Stimulated activated naive CD8-positive, alpha-beta T cell treated with anti-CD3 and anti-CD28 coated beads, Interleukin-15, Interleukin-2, amounts not matched to agents 100 ng/mL and 50 ng/mL, for 24 hours (primary cell): ENCODE data around the gene TRUB2.

Experiments used
- H3K27ac Mint-ChIP-seq: one replicate; pipeline ENCODE4 v1.8.0; 2021; ENCODE audit warnings: mild to moderate bottlenecking, mixed read lengths
- H3K27me3 Mint-ChIP-seq: one replicate; pipeline ENCODE4 v1.8.0; 2021; ENCODE audit warnings: mixed read lengths
- H3K36me3 Mint-ChIP-seq: one replicate; pipeline ENCODE4 v1.8.0; 2021; ENCODE audit warnings: low read depth, mixed read lengths
- H3K4me1 Mint-ChIP-seq: one replicate; pipeline ENCODE4 v1.8.0; 2021; ENCODE audit warnings: low read depth, mixed read lengths
- H3K4me3 Mint-ChIP-seq: one replicate; pipeline ENCODE4 v1.8.0; 2021; ENCODE audit warnings: mild to moderate bottlenecking, mixed read lengths
- H3K9me3 Mint-ChIP-seq: one replicate; pipeline ENCODE4 v1.8.0; 2021; ENCODE audit warnings: mixed read lengths

The TRUB2 gene, protein sequence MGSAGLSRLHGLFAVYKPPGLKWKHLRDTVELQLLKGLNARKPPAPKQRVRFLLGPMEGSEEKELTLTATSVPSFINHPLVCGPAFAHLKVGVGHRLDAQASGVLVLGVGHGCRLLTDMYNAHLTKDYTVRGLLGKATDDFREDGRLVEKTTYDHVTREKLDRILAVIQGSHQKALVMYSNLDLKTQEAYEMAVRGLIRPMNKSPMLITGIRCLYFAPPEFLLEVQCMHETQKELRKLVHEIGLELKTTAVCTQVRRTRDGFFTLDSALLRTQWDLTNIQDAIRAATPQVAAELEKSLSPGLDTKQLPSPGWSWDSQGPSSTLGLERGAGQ

DNA sequence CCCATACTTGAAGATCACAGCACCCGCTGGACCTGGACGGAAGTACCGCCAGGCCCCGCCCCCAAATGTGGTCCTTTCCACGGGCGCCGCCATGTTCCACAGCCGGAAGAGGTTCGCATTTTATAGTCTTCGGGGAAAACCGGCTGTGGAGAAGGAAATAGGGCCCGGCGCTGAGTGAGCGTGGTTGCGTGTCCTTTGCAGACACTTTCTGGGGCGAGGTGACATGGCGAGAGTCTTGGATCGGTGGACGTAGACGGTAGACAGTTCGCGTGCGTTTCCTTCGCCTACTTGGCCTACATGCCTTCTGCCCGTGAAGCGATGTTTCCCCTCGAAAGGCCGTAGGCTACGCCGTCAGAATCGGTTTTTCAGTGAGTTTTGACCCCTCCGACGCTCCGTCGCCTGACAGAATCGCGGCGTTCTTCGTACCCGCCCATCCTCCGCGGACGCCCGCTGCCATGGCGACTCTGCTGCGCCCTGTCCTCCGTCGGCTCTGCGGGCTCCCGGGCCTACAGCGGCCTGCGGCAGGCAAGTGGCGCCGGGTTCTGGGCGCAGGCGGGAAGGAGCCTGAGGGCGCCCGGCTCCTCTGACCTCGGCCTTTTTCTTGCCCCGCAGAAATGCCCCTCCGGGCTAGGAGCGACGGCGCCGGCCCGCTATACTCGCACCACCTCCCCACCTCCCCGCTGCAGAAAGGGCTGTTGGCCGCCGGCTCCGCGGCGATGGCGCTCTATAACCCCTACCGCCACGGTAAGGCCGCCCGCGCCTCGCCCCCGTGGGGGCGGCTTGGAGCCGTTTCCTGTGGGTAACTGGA lies at the start of gene TRUB2, which contains the start of gene COQ4:
TRUB2 (minus strand) TSS at position 44 of the 808 bp plus-strand sequence; CDS start at position 5, 39 bp downstream.
COQ4 (plus strand) TSS at position 436 of the 808 bp plus-strand sequence; CDS start at position 456, 20 bp downstream.
- H3K36me3 Mint-ChIP-seq = peaks cover 19% of the 10 kb centered on the region
- H3K27ac Mint-ChIP-seq = peak within 1 kb of the TSS; percentile 98
- H3K27me3 Mint-ChIP-seq = no peaks in the 10 kb centered on the region
- H3K4me1 Mint-ChIP-seq = peaks cover 24% of the 10 kb centered on the region
- H3K4me3 Mint-ChIP-seq = peak within 1 kb of the TSS; percentile 93
- H3K9me3 Mint-ChIP-seq = no peaks in the 10 kb centered on the region

DNA sequence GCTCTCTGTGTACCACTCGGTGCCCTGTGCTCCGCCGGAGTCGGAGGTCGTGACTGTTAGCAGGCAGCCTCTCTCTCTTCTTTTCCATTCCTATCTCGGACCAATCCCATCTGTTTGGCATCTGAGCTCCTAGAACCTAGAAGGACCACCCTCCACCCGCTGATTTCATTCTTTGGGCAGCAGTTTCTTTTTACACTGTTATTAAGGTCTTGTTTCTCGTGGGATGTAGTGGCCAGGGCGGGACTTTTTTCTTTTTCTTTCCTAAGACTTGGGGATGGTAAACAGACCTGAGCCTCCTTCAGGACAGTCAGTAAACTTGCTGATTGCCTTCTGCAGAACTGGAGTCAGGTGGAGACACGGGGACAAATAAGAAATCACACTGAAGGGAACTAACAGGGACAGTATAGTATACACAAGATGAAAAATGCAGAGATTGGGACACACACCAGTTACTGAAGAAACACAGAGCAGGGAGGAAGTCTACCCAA lies 49.4 kb upstream of the TRUB2 start:
- peaks cover 30% of the 10 kb centered on the region for H3K4me1 Mint-ChIP-seq
- peaks cover 26% of the 10 kb centered on the region for H3K36me3 Mint-ChIP-seq
- H3K27ac Mint-ChIP-seq = peak overlapping the region; percentile 95
- H3K4me3 Mint-ChIP-seq = peak overlapping the region; percentile 98
- H3K9me3 Mint-ChIP-seq = no peaks in the 10 kb centered on the region
- no peaks in the 10 kb centered on the region for H3K27me3 Mint-ChIP-seq

- H3K27me3 Mint-ChIP-seq = no peaks in the 10 kb centered on the region
- H3K4me1 Mint-ChIP-seq = peaks cover 30% of the 10 kb centered on the region
- peak within 1 kb of the TSS; percentile 98 for H3K4me3 Mint-ChIP-seq
- no peaks in the 10 kb centered on the region for H3K9me3 Mint-ChIP-seq
- peak within 1 kb of the TSS; percentile 95 for H3K27ac Mint-ChIP-seq
- H3K36me3 Mint-ChIP-seq = peaks cover 26% of the 10 kb centered on the region
Measured at GRCh38 chr9:128370752-128371629, 48.7 kb upstream of the TRUB2 start, which contains the start of gene URM1. Gene URM1 (plus strand): TSS chr9:128371374. CDS start chr9:128371381, 7 bp downstream.

DNA sequence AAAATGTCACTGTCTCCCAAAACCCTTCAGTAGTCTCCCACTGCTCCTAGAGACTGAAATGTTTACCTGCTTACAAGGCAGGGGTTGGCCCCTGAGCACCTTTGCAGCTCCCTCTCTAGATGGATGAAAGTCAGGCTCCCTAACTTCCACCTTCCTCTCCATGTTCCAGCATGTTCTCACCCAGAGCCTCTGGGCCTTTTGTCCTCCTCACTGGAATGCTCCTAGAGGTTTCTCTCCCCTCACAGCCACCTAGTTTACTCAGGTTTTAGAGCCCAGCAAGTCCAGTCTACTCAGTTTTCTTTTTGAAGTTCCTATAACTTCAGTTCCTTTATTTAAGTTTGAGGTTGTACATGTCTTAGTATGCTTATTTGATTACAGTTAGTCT lies 48.1 kb upstream of the TRUB2 start:
- H3K27ac Mint-ChIP-seq = peak overlapping the region; percentile 95
- peaks cover 22% of the 10 kb centered on the region for H3K36me3 Mint-ChIP-seq
- H3K9me3 Mint-ChIP-seq = no peaks in the 10 kb centered on the region
- no peaks in the 10 kb centered on the region for H3K27me3 Mint-ChIP-seq
- peaks cover 32% of the 10 kb centered on the region for H3K4me1 Mint-ChIP-seq
- H3K4me3 Mint-ChIP-seq = peak overlapping the region; percentile 98

DNA sequence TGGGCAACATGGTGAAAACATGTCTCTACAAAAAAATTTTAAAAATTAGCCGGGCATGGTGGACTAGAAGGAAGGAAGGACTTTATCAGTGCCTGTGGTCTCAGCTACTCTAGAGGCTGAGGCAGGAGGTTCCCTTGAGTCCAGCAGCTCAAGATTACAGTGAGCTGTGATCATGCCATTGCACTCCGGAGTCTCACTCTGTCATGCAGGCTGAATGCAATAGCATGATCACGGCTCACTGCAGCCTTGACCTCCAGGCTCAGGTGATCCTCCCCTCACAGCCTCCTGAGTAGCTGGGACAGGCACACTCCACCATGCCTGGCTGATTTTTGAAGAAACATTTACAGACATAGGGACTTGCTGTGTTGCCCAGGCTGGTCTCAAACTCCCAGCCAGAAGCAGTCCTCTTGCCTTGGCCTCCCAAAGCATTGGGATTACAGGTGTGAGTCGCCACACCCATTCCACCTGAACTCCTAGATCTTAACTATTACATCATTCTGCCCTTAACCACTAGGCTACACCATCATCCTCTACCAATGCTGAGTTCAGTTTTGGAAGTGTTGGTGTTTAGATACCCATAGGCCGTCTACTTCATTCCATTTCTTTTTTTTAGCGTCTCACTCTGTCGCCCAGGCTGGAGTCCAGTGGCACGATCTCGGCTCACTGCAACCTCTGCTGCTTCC lies 46.9 kb upstream of the TRUB2 start:
- Mint-ChIP-seq H3K4me3 (no peak overlapping the region), H3K4me1 (peaks cover 36% of the 10 kb centered on the region), H3K36me3 (peaks cover 22% of the 10 kb centered on the region), H3K27me3 (no peaks in the 10 kb centered on the region), H3K27ac (no peak overlapping the region), H3K9me3 (no peaks in the 10 kb centered on the region)

- H3K36me3 Mint-ChIP-seq = no peaks in the 10 kb centered on the region
- H3K4me3 Mint-ChIP-seq = no peak overlapping the region
- H3K9me3 Mint-ChIP-seq = no peaks in the 10 kb centered on the region
- H3K27ac Mint-ChIP-seq = peak overlapping the region; percentile 45
- H3K4me1 Mint-ChIP-seq = peaks cover 27% of the 10 kb centered on the region
- H3K27me3 Mint-ChIP-seq = no peaks in the 10 kb centered on the region
Measured at GRCh38 chr9:128365525-128365924, 43.3 kb upstream of the TRUB2 start.

- Mint-ChIP-seq H3K36me3 (no peaks in the 10 kb centered on the region), H3K4me1 (peaks cover 21% of the 10 kb centered on the region), H3K27ac (no peak overlapping the region), H3K9me3 (no peaks in the 10 kb centered on the region), H3K4me3 (no peak overlapping the region), H3K27me3 (no peaks in the 10 kb centered on the region)
Measured at GRCh38 chr9:128362774-128363173, 40.5 kb upstream of the TRUB2 start.

GRCh38 chr9:128361986-128362646 lies 39.9 kb upstream of the TRUB2 start:
- H3K9me3 Mint-ChIP-seq = no peaks in the 10 kb centered on the region
- no peaks in the 10 kb centered on the region for H3K27me3 Mint-ChIP-seq
- no peaks in the 10 kb centered on the region for H3K36me3 Mint-ChIP-seq
- peaks cover 21% of the 10 kb centered on the region for H3K4me1 Mint-ChIP-seq
- H3K4me3 Mint-ChIP-seq = peak overlapping the region; percentile 70
- peak overlapping the region; percentile 75 for H3K27ac Mint-ChIP-seq

DNA sequence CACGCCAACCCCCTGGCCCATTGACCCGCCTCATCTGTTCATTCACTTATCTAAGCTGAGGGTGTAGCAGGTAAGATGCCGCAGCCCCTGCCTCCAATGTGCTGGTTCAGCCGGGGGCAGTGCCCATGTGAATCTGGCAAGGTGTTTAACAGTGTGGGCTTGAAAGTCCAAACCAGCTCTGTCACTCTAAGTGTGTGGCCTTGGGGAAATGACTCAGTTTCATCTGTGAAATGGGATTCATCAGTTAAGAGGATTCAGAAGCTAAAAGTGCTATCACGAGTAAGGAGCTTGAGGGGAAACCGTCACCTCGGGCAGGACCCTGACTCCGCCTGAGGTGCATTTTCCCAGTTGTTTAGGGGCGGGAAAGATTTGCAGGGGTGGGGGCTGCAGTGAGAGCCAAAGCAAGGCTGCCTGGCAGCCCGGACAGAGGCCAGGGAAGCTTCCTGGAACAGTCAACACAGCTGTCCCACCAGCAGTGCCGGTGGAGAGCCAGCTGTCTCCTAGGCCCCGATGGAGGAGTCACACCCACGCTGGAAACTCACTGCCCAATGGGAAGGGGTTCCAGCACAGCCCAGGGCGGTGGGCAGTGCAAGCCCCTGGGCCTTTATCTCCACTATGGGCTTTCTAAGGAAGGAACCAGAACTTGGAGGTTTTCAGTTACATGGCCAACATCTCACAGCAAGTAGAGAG lies 39.2 kb upstream of the TRUB2 start:
- H3K9me3 Mint-ChIP-seq = no peaks in the 10 kb centered on the region
- peaks cover 21% of the 10 kb centered on the region for H3K4me1 Mint-ChIP-seq
- no peak overlapping the region for H3K4me3 Mint-ChIP-seq
- H3K27me3 Mint-ChIP-seq = no peaks in the 10 kb centered on the region
- no peaks in the 10 kb centered on the region for H3K36me3 Mint-ChIP-seq
- no peak overlapping the region for H3K27ac Mint-ChIP-seq

GRCh38 chr9:128360826-128361225 lies 38.6 kb upstream of the TRUB2 start:
- Mint-ChIP-seq H3K27me3 (no peaks in the 10 kb centered on the region), H3K4me3 (no peak overlapping the region), H3K9me3 (no peaks in the 10 kb centered on the region), H3K36me3 (peaks cover 5% of the 10 kb centered on the region), H3K27ac (no peak overlapping the region), H3K4me1 (peaks cover 21% of the 10 kb centered on the region)

DNA sequence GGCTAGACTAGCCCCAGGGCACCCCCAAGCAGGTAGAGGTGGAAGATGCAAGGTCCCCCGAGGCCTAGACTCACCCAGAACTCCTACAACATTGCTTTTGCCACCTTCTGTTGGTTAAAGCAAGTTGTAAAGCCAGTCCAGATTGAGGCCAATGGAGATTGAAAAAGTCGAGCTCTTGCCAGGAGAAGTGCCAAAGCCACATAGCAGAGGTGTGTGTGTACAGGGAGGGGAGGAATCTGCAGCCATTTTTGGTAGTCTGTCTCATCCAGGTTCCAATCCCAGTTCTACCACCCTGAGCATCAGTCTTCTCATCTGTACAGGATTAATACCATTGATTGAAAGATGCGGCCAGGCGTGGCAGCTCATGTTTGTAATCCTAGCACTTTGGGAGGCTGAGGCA lies 36.6 kb upstream of the TRUB2 start:
- no peak overlapping the region for H3K27ac Mint-ChIP-seq
- H3K27me3 Mint-ChIP-seq = no peaks in the 10 kb centered on the region
- H3K4me3 Mint-ChIP-seq = no peak overlapping the region
- peaks cover 10% of the 10 kb centered on the region for H3K36me3 Mint-ChIP-seq
- no peaks in the 10 kb centered on the region for H3K9me3 Mint-ChIP-seq
- H3K4me1 Mint-ChIP-seq = peaks cover 15% of the 10 kb centered on the region

DNA sequence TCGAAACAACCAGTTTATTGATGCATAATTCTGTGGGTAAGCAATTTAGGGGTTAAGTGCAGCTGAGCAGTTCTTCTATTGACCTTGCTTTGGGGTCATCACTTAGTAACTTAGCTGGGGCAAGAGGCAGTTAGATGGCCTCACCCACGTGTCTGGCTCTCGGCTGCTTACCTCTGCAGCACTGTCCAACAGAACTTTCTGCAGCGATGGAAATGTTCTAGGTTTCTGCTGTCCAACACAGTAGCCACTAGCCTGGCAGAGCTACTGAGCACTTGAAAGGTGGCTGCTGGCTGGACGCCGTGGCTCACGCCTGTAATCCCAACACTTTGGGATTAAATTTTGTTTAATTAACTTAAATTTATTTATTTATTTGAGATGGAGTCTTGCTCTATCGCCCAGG lies 35.8 kb upstream of the TRUB2 start:
- Mint-ChIP-seq H3K9me3 (no peaks in the 10 kb centered on the region), H3K4me3 (no peak overlapping the region), H3K27ac (no peak overlapping the region), H3K27me3 (no peaks in the 10 kb centered on the region), H3K36me3 (peaks cover 16% of the 10 kb centered on the region), H3K4me1 (peaks cover 15% of the 10 kb centered on the region)

- no peak overlapping the region for H3K4me3 Mint-ChIP-seq
- no peaks in the 10 kb centered on the region for H3K27me3 Mint-ChIP-seq
- peaks cover 28% of the 10 kb centered on the region for H3K36me3 Mint-ChIP-seq
- no peaks in the 10 kb centered on the region for H3K9me3 Mint-ChIP-seq
- H3K4me1 Mint-ChIP-seq = no peaks in the 10 kb centered on the region
- H3K27ac Mint-ChIP-seq = no peak overlapping the region
Measured at GRCh38 chr9:128355451-128355850, 33.2 kb upstream of the TRUB2 start.
